WTC11 (cell line): ENCODE results near the gene AQP10.

ENCODE experiments used
- ATF2 ChIP-seq: sonication (generic); formaldehyde crosslinking; IDR thresholded peaks from 2 replicates; pipeline ENCODE4 v1.8.1; 2022; ENCODE audit warnings: low read depth, missing genetic modification reagents, borderline replicate concordance
- ESRRA ChIP-seq: sonication (generic); formaldehyde crosslinking; IDR thresholded peaks from 2 replicates; pipeline ENCODE4 v1.8.1; 2022; ENCODE audit warnings: mild to moderate bottlenecking, missing genetic modification reagents, borderline replicate concordance
- JUN ChIP-seq: sonication (generic); formaldehyde crosslinking; IDR thresholded peaks from 2 replicates; pipeline ENCODE4 v1.8.0; 2023; ENCODE audit warnings: mild to moderate bottlenecking, missing genetic modification reagents
- NR1H2 ChIP-seq: sonication (generic); formaldehyde crosslinking; IDR thresholded peaks from 2 replicates; pipeline ENCODE4 v1.9.0; 2021; ENCODE audit warnings: mild to moderate bottlenecking, moderate library complexity, missing genetic modification reagents
- RELA ChIP-seq: sonication (generic); formaldehyde crosslinking; IDR thresholded peaks from 2 replicates; pipeline ENCODE4 v1.8.1; 2022; ENCODE audit warnings: missing genetic modification reagents, mild to moderate bottlenecking, borderline replicate concordance
- USF2 ChIP-seq: sonication (generic); formaldehyde crosslinking; IDR thresholded peaks from 2 replicates; pipeline ENCODE4 v1.8.1; 2023; ENCODE audit warnings: mild to moderate bottlenecking, missing genetic modification reagents, moderate library complexity

- TF ChIP-seq RELA (CRISPR knock-in tag) (no peak), ESRRA (CRISPR knock-in tag) (no peak), USF2 (CRISPR knock-in tag) (no peak), ATF2 (CRISPR knock-in tag) (no peak), NR1H2 (CRISPR knock-in tag) (no peak), JUN (CRISPR knock-in tag) (no peak)
These were observed 31.3 kb downstream of the AQP10 start for GRCh38 chr1:154352245-154352580.
